OCI-LY3 (cell line): ENCODE data around the gene PDE4D.

Source experiments
- H2AFZ ChIP-seq: fragments of 200-600, 300-600 bp; shearing (Covaris generic); 2 replicates; pipeline ENCODE4 v1.6.0; 2014; ENCODE audit warnings: antibody characterized with exemption, low read depth, low read length
- H3K27ac ChIP-seq: fragments of 200-600, 300-600 bp; sonication (generic); 2 replicates; pipeline ENCODE4 v1.5.1; 2014; ENCODE audit warnings: mild to moderate bottlenecking, low read length, moderate library complexity, mixed read lengths
- H3K27me3 ChIP-seq: fragments of 200-600, 300-600 bp; sonication (generic); 2 replicates; pipeline ENCODE4 v1.6.1; 2014; ENCODE audit warnings: low read depth, low read length, mixed read lengths
- H3K36me3 ChIP-seq: fragments of 200-600, 300-600 bp; sonication (generic); replicated peaks from 2 replicates; pipeline ENCODE3; 2014; ENCODE audit warnings: low read depth, low read length, mixed read lengths
- H3K4me1 ChIP-seq: fragments of 300-600, 200-600 bp; sonication (generic); 2 replicates; pipeline ENCODE4 v1.6.1; 2014; ENCODE audit warnings: low read length, mixed read lengths
- H3K4me2 ChIP-seq: fragments of 200-600, 300-600 bp; sonication (generic); 2 replicates; pipeline ENCODE4 v1.6.1; 2014; ENCODE audit warnings: low read length, mixed read lengths
- H3K4me3 ChIP-seq: fragments of 300-600, 200-600 bp; sonication (generic); 2 replicates; pipeline ENCODE4 v1.5.1; 2014; ENCODE audit warnings: antibody characterized with exemption, mild to moderate bottlenecking, low read length, moderate library complexity
- H3K79me2 ChIP-seq: fragments of 300-600, 200-600 bp; shearing (Covaris generic); 2 replicates; pipeline ENCODE4 v1.6.1; 2014; ENCODE audit warnings: mild to moderate bottlenecking, low read length, mixed read lengths
- H3K9ac ChIP-seq: fragments of 300-600, 200-600 bp; shearing (Covaris generic); 2 replicates; pipeline ENCODE4 v1.6.0; 2014; ENCODE audit warnings: mild to moderate bottlenecking, low read length, moderate library complexity
- H3K9me3 ChIP-seq: fragments of 200-600, 300-600 bp; shearing (Covaris generic); 2 replicates; pipeline ENCODE4 v1.6.1; 2014; ENCODE audit warnings: low read length, mixed read lengths; ENCODE audit not compliant: insufficient read depth
- H4K20me1 ChIP-seq: fragments of 200-600, 300-600 bp; sonication (generic); 2 replicates; pipeline ENCODE4 v1.6.1; 2016; ENCODE audit warnings: low read length, mixed read lengths; ENCODE audit not compliant: insufficient read depth
- CTCF ChIP-seq: fragments of 200-600, 300-600 bp; sonication (generic); IDR thresholded peaks from 2 replicates; pipeline ENCODE4 v1.5.1; 2014; ENCODE audit warnings: antibody characterized with exemption, low read length, low read depth
- EZH2phosphoT487 ChIP-seq: fragments of 200-600 bp; shearing (Covaris generic); IDR thresholded peaks from 2 replicates; pipeline ENCODE4 v1.6.1; 2018; ENCODE audit warnings: antibody characterized with exemption, mixed run types, low read depth

Gene PDE4D

GRCh38 chr5:59593439-59594007 lies 300.0 kb downstream of the PDE4D start:
- no peaks in the 10 kb centered on the region for H3K9me3 ChIP-seq
- no peak for TF ChIP-seq EZH2phosphoT487
- no peak for TF ChIP-seq CTCF
- no peaks in the 10 kb centered on the region for H3K36me3 ChIP-seq
- H4K20me1 ChIP-seq = no peaks in the 10 kb centered on the region
- no peak overlapping the region for H3K27ac ChIP-seq
- H3K4me3 ChIP-seq = no peak overlapping the region
- no peak overlapping the region for H3K9ac ChIP-seq
- no peaks in the 10 kb centered on the region for H3K4me1 ChIP-seq
- H3K4me2 ChIP-seq = no peak overlapping the region
- H3K27me3 ChIP-seq = no peaks in the 10 kb centered on the region
- no peaks in the 10 kb centered on the region for H3K79me2 ChIP-seq
- H2AFZ ChIP-seq = no peak overlapping the region

- Histone ChIP-seq H3K9me3 (no peaks in the 10 kb centered on the region), H3K4me2 (no peak overlapping the region), H3K9ac (no peak overlapping the region), H3K27ac (no peak overlapping the region), H3K4me1 (no peaks in the 10 kb centered on the region), H3K79me2 (no peaks in the 10 kb centered on the region), H2AFZ (no peak overlapping the region), H3K36me3 (no peaks in the 10 kb centered on the region), H3K4me3 (no peak overlapping the region), H3K27me3 (no peaks in the 10 kb centered on the region), H4K20me1 (no peaks in the 10 kb centered on the region)
- no peak for TF ChIP-seq EZH2phosphoT487
- no peak for TF ChIP-seq CTCF
Measured at GRCh38 chr5:59592101-59592500, 301.4 kb downstream of the PDE4D start.

- Histone ChIP-seq H3K4me3 (no peak overlapping the region), H4K20me1 (no peaks in the 10 kb centered on the region), H3K4me1 (no peaks in the 10 kb centered on the region), H3K36me3 (no peaks in the 10 kb centered on the region), H3K9me3 (no peaks in the 10 kb centered on the region), H3K27ac (no peak overlapping the region), H3K79me2 (no peaks in the 10 kb centered on the region), H3K9ac (no peak overlapping the region), H3K27me3 (no peaks in the 10 kb centered on the region), H3K4me2 (no peak overlapping the region), H2AFZ (no peak overlapping the region)
- TF ChIP-seq CTCF = no peak
- TF ChIP-seq EZH2phosphoT487 = no peak
Measured at GRCh38 chr5:59591162-59591561, 302.4 kb downstream of the PDE4D start.

GRCh38 chr5:59588922-59589321 lies 304.6 kb downstream of the PDE4D start:
- H3K9me3 ChIP-seq = no peaks in the 10 kb centered on the region
- H3K4me3 ChIP-seq = no peak overlapping the region
- TF ChIP-seq EZH2phosphoT487 (no peak), CTCF (no peak)

More at GRCh38 chr5:59588922-59589321, 304.6 kb downstream of the PDE4D start:
- no peaks in the 10 kb centered on the region for H3K36me3 ChIP-seq
- no peaks in the 10 kb centered on the region for H3K4me1 ChIP-seq
- H4K20me1 ChIP-seq = no peaks in the 10 kb centered on the region
- no peak overlapping the region for H3K4me2 ChIP-seq
- no peak overlapping the region for H3K9ac ChIP-seq
- H3K27me3 ChIP-seq = no peaks in the 10 kb centered on the region
- no peaks in the 10 kb centered on the region for H3K79me2 ChIP-seq
- no peak overlapping the region for H2AFZ ChIP-seq
- no peak overlapping the region for H3K27ac ChIP-seq
